Neural progenitor cell (in vitro differentiated cells): ENCODE measurements around the gene NUP214.

ENCODE experiments used
- EZH2 ChIP-seq: fragments of 200-600 bp; sonication (generic); IDR thresholded peaks from 2 replicates; pipeline ENCODE4 v1.6.1; 2017; ENCODE audit warnings: antibody characterized with exemption, mild to moderate bottlenecking, moderate library complexity
- EZH2phosphoT487 ChIP-seq: fragments of 200-600 bp; sonication (generic); IDR thresholded peaks from 2 replicates; pipeline ENCODE4 v1.6.1; 2017; ENCODE audit warnings: antibody characterized with exemption
- TF ChIP-seq, protein P1 (sequence below): fragments of 200-600 bp; sonication (generic); IDR thresholded peaks from 2 replicates; pipeline ENCODE4 v1.5.1; 2017; ENCODE audit warnings: antibody characterized with exemption, mild to moderate bottlenecking

DNA sequence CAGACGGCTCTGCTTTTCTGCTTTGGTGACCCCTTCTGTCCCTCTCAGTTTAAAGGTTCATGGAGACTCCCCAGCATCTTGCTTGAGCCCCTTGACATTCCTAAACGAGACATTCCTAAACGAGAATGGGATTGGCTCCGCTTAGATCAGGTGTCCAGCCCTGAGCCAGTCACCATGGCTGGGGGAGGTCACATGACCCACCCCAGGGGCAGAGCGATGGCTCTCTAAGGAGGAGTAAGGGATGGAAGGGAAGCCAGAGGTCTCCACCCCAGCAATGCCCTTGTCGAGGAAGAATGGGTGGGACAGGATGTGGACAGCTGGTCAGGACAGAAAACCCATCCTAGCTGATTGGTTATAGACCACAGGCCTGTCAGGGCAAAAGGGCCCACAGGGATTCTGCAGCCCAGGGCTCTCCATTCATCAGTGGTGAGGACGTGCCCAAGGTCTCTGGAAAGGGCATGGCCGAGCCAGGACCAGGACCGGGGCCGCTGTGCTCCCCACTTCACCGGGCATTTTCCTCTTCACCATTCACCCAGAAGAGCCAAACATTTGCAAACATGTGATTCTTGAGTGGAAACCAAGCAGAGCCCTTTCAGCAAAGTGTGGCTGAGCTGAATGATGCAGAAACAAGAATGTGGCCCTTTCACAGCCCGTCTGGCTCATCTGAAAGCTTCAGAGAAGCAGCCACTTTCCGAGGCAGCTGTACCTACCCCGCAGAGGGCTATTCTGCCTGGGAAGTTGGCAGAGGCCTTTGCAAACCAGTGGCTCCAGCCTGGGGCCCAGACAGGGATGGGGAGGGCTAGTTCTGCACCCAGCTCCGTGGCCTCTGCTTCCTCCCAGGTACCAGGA, 48.8 kb upstream of the NUP214 start:
- TF ChIP-seq EZH2 = no peak
- TF ChIP-seq, protein P1, sequence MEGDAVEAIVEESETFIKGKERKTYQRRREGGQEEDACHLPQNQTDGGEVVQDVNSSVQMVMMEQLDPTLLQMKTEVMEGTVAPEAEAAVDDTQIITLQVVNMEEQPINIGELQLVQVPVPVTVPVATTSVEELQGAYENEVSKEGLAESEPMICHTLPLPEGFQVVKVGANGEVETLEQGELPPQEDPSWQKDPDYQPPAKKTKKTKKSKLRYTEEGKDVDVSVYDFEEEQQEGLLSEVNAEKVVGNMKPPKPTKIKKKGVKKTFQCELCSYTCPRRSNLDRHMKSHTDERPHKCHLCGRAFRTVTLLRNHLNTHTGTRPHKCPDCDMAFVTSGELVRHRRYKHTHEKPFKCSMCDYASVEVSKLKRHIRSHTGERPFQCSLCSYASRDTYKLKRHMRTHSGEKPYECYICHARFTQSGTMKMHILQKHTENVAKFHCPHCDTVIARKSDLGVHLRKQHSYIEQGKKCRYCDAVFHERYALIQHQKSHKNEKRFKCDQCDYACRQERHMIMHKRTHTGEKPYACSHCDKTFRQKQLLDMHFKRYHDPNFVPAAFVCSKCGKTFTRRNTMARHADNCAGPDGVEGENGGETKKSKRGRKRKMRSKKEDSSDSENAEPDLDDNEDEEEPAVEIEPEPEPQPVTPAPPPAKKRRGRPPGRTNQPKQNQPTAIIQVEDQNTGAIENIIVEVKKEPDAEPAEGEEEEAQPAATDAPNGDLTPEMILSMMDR = no peak
- no peak for TF ChIP-seq EZH2phosphoT487
